K562 treated with DMSO at 1 percent for 12 hours (cell line): ENCODE data around the gene RMND1. TPM values are rescaled to one million over a fixed set of nuclear protein-coding genes. Genes with fewer than 3 reads are reported as not detected.

Experiments used
- total RNA-seq: library from RNA; unstranded; fragments of 300-600 nt; gene quantifications from 2 replicates; pipeline ENCODE4 v1.2.3, GENCODE V29; 2022; ENCODE audit not compliant: insufficient read depth

Gene RMND1
- 15.8 and 19.4 TPM in 2 replicates for total RNA-seq

GRCh38 chr6:151451950-151452749, at the start of gene RMND1:
TSS of gene RMND1 (minus strand) at chr6:151452126. CDS start at chr6:151445811, 6,315 bp downstream.

GRCh38 chr6:151493804-151494234, 41.9 kb upstream of the RMND1 start, which contains the start of gene CCDC170:
TSS of gene CCDC170 (plus strand) at chr6:151494017. CDS start at chr6:151494129, 112 bp downstream.

GRCh38 chr6:151391471-151392413, 60.2 kb downstream of the RMND1 start, which contains the start of gene ZBTB2:
TSS of gene ZBTB2 (minus strand) at chr6:151391559. CDS start at chr6:151373637, 17,922 bp downstream.

Other genes starting within 250 kb of the RMND1 start
- gene AKAP12, start 212.2 kb downstream of the RMND1 start, total RNA-seq: 0.27 TPM in 1 of 2 replicates, not detected in the other
- gene ZBTB2, start 60.6 kb downstream of the RMND1 start, total RNA-seq: 2.4 and 5.4 TPM in 2 replicates
- gene CCDC170, start 41.9 kb upstream of the RMND1 start, total RNA-seq: not detected in 2 replicates